GM12878 (cell line): ENCODE results near the gene LPGAT1. TPM values are rescaled to one million over a fixed set of nuclear protein-coding genes. Genes with fewer than 3 reads are reported as not detected.

Source experiments
- BACH1 ChIP-seq: fragments of 450-650 bp; IDR thresholded peaks from 2 replicates; pipeline ENCODE4 v1.6.1; 2017; ENCODE audit warnings: mild to moderate bottlenecking, borderline replicate concordance
- BCL3 ChIP-seq: IDR thresholded peaks from 2 replicates; pipeline ENCODE4 v1.6.1; 2011; ENCODE audit warnings: borderline replicate concordance, low read depth, mild to moderate bottlenecking, moderate library complexity, low read length; ENCODE audit not compliant: insufficient read depth, poor library complexity, severe bottlenecking
- BHLHE40 ChIP-seq, 2 experiments: fragments of 450-650 bp in 1 of 2; IDR thresholded peaks; 2 replicates each; pipeline ENCODE4 v1.6.1; 2011 to 2017; ENCODE audit warnings: low read depth in 2 of 2, borderline replicate concordance in 1 of 2, improper control_type of control experiment in 1 of 2, low read length in 1 of 2, mild to moderate bottlenecking in 1 of 2
- CEBPB ChIP-seq, 2 experiments: fragments of 150-350 bp in 1 of 2; IDR thresholded peaks; 2 replicates each; pipeline ENCODE4 v1.6.1; 2012 to 2014; ENCODE audit warnings: low read depth in 2 of 2, low read length in 2 of 2, borderline replicate concordance in 1 of 2, inconsistent platforms in 1 of 2
- E2F8 ChIP-seq: fragments of 450-650 bp; IDR thresholded peaks from 2 replicates; pipeline ENCODE4 v1.6.1; 2018; ENCODE audit warnings: mild to moderate bottlenecking, low read depth, moderate library complexity; ENCODE audit not compliant: partially characterized antibody
- GATAD2B ChIP-seq: fragments of 450-650 bp; conservative IDR thresholded peaks from 2 replicates; pipeline ENCODE4 v1.6.1; 2017; ENCODE audit warnings: low read depth, mild to moderate bottlenecking, moderate library complexity
- JUNB ChIP-seq: IDR thresholded peaks from 2 replicates; pipeline ENCODE4 v1.6.1; 2016; ENCODE audit warnings: antibody characterized with exemption, mild to moderate bottlenecking
- MXI1 ChIP-seq: fragments of 150-350 bp; IDR thresholded peaks from 2 replicates; pipeline ENCODE4 v1.6.1; 2011; ENCODE audit warnings: low read depth, mild to moderate bottlenecking, inconsistent platforms, low read length, improper control_type of control experiment
- NRF1 ChIP-seq: conservative IDR thresholded peaks from 2 replicates; pipeline ENCODE4 v1.6.1; 2011; ENCODE audit warnings: mild to moderate bottlenecking, low read depth, low read length, improper control_type of control experiment
- RAD51 ChIP-seq: fragments of 450-650 bp; IDR thresholded peaks from 2 replicates; pipeline ENCODE4 v1.6.1; 2016; ENCODE audit warnings: moderate library complexity, mild to moderate bottlenecking, inconsistent platforms
- SRF ChIP-seq, 2 experiments: IDR thresholded peaks; 2 replicates each; pipeline ENCODE4 v1.6.1; 2011; ENCODE audit warnings: low read depth in 2 of 2, low read length in 2 of 2, mild to moderate bottlenecking in 1 of 2, moderate library complexity in 1 of 2
- STAT1 ChIP-seq: fragments of 450-650 bp; conservative IDR thresholded peaks from 2 replicates; pipeline ENCODE4 v1.6.1; 2014; ENCODE audit warnings: antibody characterized with exemption, mild to moderate bottlenecking
- SUPT20H ChIP-seq: IDR thresholded peaks from 2 replicates; pipeline ENCODE4 v1.6.1; 2011; ENCODE audit warnings: low read depth, mild to moderate bottlenecking, low read length, moderate library complexity, borderline replicate concordance; ENCODE audit not compliant: control insufficient read depth
- TBL1XR1 ChIP-seq: IDR thresholded peaks from 2 replicates; pipeline ENCODE4 v1.6.1; 2012; ENCODE audit warnings: low read depth, low read length, improper control_type of control experiment
- TCF3 ChIP-seq: IDR thresholded peaks from 2 replicates; pipeline ENCODE4 v1.6.1; 2012; ENCODE audit warnings: low read depth, mild to moderate bottlenecking, low read length, borderline replicate concordance; ENCODE audit not compliant: insufficient read depth
- YY1 ChIP-seq: IDR thresholded peaks from 2 replicates; pipeline ENCODE4 v1.6.1; 2011; ENCODE audit warnings: low read depth, mild to moderate bottlenecking, low read length
- ZBTB4 ChIP-seq: fragments of 450-650 bp; formaldehyde crosslinking; IDR thresholded peaks from 2 replicates; pipeline ENCODE4 v1.4.0; 2022; ENCODE audit warnings: mild to moderate bottlenecking, moderate library complexity
- ZNF384 ChIP-seq: IDR thresholded peaks from 2 replicates; pipeline ENCODE4 v1.6.1; 2012; ENCODE audit warnings: low read depth, mild to moderate bottlenecking, low read length, improper control_type of control experiment, borderline replicate concordance
- ZSCAN29 ChIP-seq: fragments of 450-650 bp; IDR thresholded peaks from 2 replicates; pipeline ENCODE4 v1.6.1; 2017; ENCODE audit warnings: mild to moderate bottlenecking, moderate library complexity
- polyA plus RNA-seq, 11 experiments: library from polyadenylated mRNA; depleted of rRNA in 4 of 11; unstranded in 6 of 11; stranded (reverse) in 5 of 11; fragments of >200 nt; fragmentation: Nextera tagmentation in 4 of 11; fragmentation: Illumina TruSeq in 1 of 11; extraction: Ambion mirVana in 4 of 11; extraction: Trizol in 1 of 11; gene quantifications; 1 replicate in 1 of 11; 2 replicates in 10 of 11; pipeline versions ENCODE4 v1.2.1 to v1.2.3, GENCODE V29; 2011 to 2016; ENCODE audit warnings: inconsistent platforms in 2 of 11, missing spikeins in 2 of 11, low read depth in 1 of 11
- total RNA-seq, 4 experiments: library from RNA; depleted of rRNA in 3 of 4; stranded (reverse); fragments of >200 nt in 3 of 4; fragmentation: Illumina TruSeq in 1 of 4; extraction: Trizol in 1 of 4; gene quantifications; 2 replicates each; pipeline versions ENCODE4 v1.2.1 to v1.2.3, GENCODE V29; 2013 to 2021

The LPGAT1 gene
- total and polyA plus RNA-seq, 10 of the 15 experiments (the other 5 are each of a cell fraction or from before 2014, with no cell fraction given): 5.8 to 40.6 (median 19.2) TPM

- TF ChIP-seq TCF3 (peak; percentile 75; the same call in 1 of the 2 replicates), NRF1 (no peak), SUPT20H (no peak), CEBPB (IDR thresholded peaks at IDR 0.05; ENCODE audit: borderline replicate concordance in 1 of 2, low read depth in 2 of 2, low read length in 2 of 2) (no peak), ZNF384 (no peak), RAD51 (no peak), BHLHE40 (IDR thresholded peaks at IDR 0.05; ENCODE audit: borderline replicate concordance in 1 of 2, low read depth in 2 of 2, low read length in 1 of 2) (peak; percentile 59 to 70; a peak in 3 of 4 replicates), MXI1 (no peak), YY1 (peak; percentile 31; the same call in 1 of the 2 replicates), E2F8 (no peak), GATAD2B (peak; percentile 99), ZSCAN29 (no peak), JUNB (peak; percentile 34), STAT1 (no peak), TBL1XR1 (0 out of 2 replicates have a peak, but pooled peaks have one; percentile 44), SRF (IDR thresholded peaks at IDR 0.05; ENCODE audit: low read depth in 2 of 2, low read length in 2 of 2) (no peak), BCL3 (peak; percentile 91), BACH1 (no peak), ZBTB4 (no peak)
Measured at GRCh38 chr1:211697356-211697755, 133.2 kb downstream of the LPGAT1 start (continued).
